Fibroblast of pulmonary artery (primary cell): ENCODE measurements around the gene FBXW8.

Experiments
- DNase-seq: peaks from one replicate; pipeline ENCODE4 v3.0.0-alpha.2; 2010; ENCODE audit warnings: low read depth
- H3K4me3 ChIP-seq: replicated peaks from 2 replicates; pipeline ENCODE4 v1.5.1; 2011; ENCODE audit warnings: low read depth, mild to moderate bottlenecking, control low read depth, low read length, moderate library complexity
- CTCF ChIP-seq: IDR thresholded peaks from 2 replicates; pipeline ENCODE4 v1.5.1; 2011; ENCODE audit warnings: mild to moderate bottlenecking, control low read depth, low read length, inconsistent platforms; ENCODE audit errors: missing control alignments

The FBXW8 gene

GRCh38 chr12:117045160-117046010, 134.6 kb downstream of the FBXW8 start:
- no peak for TF ChIP-seq CTCF
- no peak for DNase-seq
- H3K4me3 ChIP-seq: no peak overlapping the region

- no peak for DNase-seq
- H3K4me3 ChIP-seq: no peak overlapping the region
- TF ChIP-seq CTCF: no peak
Measured at GRCh38 chr12:117046011-117046369, 135.2 kb downstream of the FBXW8 start.

- no peak for DNase-seq
- TF ChIP-seq CTCF: no peak
- no peak overlapping the region for H3K4me3 ChIP-seq
Measured at GRCh38 chr12:117046425-117046824, 135.7 kb downstream of the FBXW8 start.

GRCh38 chr12:117046861-117047530, 136.2 kb downstream of the FBXW8 start:
- TF ChIP-seq CTCF: no peak

GRCh38 chr12:117047810-117048584, 137.2 kb downstream of the FBXW8 start:
- TF ChIP-seq CTCF: no peak
- DNase-seq: peak; percentile 18

More at GRCh38 chr12:117046861-117047530, 136.2 kb downstream of the FBXW8 start:
- H3K4me3 ChIP-seq: no peak overlapping the region
- no peak for DNase-seq

GRCh38 chr12:117048585-117048904, 137.8 kb downstream of the FBXW8 start:
- TF ChIP-seq CTCF: no peak
- DNase-seq: no peak
- H3K4me3 ChIP-seq: no peak overlapping the region

More at GRCh38 chr12:117047810-117048584, 137.2 kb downstream of the FBXW8 start:
- no peak overlapping the region for H3K4me3 ChIP-seq
